ENCODE data around the gene ARF1.

Gene ARF1

DNA sequence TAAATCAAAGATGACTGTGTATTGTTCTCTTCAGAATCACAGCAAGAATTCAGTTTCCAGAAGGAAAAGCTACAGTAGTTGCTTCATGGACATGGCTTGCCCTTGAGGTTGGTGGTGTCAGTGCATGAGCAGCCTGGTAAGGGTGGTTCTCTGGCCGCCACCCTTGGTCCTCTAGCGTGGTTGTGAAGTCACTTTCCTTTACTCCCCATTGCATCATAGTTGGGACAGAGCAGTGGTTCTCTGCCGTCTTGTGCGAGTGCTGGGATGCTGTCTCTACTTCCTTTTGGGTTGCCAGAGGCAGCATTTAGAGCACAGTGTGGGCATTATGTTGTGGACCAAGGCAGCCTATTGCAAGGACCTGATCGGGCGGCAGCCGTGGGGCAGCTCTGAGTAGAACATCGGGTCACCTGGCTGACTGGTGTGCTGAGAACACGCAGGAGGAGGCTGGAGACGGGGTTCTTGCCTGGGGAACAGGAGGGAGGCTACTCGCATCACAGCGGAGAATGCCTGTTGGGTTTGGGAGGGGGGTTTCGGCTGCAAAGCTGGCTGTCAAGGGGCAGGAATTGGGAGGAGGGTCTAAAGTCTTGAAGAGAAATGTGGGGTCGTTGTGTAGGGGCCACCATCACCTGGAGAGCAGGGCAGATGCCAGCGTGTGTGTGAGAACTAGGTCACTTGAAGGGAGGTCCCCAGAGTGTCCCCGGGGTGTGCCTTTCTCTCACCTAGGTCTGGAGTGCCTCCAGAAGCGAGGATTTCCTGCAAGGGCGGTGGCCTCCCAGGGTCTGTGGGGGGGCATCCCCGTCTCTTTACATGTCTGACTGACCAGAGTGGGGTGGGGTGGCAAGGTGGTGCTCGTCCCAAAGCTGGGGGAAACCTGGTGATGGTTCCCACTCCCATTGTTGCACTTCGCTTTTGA lies 6.3 kb downstream of the ARF1 start:
- DNase-seq: peak; percentile 89

DNA sequence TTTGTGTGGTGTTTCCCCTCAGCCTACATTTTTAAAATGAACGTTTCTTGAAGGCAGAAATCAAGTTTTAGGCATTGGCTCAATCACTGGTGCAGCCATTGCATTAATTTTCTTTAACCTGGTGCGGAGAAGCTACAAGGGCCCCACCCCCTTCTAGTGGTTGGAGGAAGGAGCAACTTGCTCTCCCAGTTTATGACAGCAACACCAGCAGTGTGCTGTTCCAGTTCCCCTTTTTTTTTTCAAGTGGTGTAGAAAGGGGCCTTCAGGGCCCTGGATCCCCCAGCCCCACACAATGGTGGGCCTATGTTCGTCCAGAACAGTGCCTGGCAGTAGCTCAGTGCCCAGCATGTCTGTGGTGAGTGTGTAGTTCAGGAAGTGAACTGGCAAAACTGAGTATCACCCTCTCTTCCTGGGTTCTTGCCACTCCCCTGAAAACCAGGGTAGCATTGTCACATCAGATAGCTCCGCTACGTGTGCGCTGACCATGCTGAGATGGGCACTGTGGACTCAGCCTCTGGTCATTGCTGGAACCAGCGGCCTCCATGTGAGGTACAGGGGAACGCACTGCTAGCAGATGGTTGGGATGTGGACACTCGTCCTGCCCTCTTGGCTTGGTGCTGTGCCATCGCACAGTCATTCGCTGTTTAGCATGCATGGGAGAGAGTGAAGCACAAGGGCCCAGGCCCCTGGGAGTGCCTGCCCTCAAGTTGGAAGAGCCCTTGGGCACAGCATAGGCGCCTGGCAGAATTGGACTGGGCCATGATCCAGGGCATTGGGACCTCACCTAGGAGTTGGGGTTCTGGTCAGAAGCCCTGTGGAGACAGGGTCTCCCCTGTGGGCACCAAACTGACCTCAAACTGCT lies 7.2 kb downstream of the ARF1 start:
- DNase-seq: peak; percentile 61

DNA sequence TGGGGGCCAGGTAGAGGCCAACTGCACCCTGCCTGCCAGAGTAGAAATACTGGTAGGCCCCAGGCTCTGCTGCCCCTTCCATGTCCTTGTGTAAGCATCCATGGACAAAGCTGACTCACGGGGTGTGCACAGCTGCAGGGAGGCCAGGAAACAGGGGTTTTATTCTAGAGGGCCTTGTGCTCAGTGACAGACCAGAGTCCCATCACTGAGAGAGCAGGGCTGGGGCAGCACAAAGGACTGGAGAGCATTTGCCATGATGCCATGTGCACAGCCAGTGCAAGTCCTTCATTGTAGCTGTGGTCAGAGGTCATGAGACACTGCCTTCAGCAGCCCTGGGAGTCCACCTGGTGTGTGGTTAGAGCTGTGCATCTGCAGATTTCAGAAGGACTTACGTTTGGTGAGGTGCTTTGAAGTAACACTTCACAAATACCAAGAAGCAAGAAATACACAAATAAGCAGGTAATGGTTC lies 8.1 kb downstream of the ARF1 start:
- DNase-seq: no peak

DNA sequence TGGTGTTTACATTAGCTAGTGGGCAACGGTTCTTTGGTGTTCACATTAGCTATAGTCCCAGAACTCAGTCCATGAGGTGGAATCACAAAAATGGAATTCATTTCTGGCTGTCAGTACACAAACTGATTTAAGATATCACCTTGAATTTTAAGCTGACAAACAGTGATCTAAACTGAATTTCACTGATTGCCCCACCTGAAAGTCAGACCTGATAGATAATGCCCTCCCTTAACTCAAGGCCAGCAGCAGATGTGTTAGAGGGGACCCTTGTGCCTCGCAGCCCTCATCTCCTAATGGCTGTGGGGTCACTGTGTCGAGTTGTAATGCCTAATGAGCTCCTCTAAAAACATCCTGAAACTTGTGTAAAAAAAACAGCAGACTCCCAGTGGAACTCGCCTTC lies 8.6 kb downstream of the ARF1 start:
- no peak for DNase-seq

DNA sequence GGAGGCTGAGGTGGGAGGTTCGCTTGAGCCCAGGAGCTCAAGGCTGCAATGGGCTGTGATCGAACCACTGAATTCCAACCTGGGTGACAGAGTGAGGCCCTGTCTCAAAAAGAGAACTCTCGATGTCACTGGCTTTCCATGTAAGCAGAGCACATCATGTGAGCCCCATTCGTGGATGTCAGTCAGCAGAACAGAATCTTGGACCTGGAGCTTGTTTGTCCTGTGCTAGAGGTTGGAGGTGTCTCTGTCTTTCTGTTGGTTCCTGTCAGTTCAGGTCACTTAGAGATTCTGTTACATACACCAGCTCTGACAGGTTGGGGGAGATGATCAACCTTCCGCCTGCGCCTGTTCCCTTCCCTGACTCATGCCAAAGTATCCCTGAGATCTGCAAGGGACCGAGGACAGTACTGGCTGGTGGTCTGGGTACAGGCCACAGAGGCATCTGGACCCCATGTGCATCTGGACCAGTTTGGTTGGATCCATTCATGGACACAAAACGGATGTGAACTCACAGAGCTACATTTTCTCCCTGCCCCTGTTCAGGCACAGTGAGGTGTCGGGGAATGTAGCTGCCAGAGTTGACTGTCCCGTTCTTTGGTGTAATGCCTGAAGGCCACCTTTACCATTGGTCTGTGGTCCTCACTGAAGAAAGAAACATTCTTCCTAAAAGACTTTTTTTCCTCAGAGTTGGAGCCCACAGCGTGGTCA lies 10.0 kb downstream of the ARF1 start:
- DNase-seq: no peak

DNA sequence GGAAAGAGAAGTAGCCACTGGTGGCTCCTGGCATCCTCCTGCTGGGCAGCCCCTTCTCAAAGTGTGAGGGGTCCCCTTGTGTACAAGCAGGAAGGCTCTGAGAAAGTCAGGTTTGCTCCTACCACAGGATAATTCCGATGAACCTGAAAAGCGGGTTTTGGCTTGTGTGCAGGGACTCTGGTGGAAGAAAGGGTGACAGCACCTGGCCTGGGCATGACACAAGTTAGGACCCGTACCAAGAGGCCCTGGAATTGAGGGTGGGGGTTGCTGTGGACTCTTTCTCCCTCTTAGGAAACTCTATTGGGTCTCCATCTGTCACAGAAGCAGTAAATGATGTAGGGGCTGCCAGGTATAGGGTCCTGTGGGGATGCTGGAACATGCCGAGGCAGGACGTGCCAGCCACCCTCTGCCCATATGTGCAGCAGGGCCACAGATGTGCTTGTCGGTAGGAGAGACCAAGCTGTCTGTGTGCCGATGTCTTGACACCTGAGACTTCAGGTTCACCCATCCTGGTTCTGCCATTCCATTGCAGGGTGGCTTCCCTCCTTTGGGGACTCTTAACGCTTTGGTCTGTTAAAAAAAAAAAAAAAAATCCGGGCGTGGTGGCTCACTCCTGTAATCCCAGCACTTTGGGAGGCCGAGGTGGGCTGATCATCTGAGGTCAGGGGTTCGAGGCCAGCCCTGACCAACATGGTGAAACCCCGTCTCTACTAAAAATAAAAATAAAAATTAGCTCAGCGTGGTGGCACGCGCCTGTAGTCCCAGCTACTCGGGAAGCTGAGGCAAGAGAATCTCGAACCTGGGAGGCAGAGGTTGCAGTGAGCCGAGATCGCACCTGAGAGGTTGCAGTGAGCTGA lies 10.8 kb downstream of the ARF1 start:
- DNase-seq: no peak

DNA sequence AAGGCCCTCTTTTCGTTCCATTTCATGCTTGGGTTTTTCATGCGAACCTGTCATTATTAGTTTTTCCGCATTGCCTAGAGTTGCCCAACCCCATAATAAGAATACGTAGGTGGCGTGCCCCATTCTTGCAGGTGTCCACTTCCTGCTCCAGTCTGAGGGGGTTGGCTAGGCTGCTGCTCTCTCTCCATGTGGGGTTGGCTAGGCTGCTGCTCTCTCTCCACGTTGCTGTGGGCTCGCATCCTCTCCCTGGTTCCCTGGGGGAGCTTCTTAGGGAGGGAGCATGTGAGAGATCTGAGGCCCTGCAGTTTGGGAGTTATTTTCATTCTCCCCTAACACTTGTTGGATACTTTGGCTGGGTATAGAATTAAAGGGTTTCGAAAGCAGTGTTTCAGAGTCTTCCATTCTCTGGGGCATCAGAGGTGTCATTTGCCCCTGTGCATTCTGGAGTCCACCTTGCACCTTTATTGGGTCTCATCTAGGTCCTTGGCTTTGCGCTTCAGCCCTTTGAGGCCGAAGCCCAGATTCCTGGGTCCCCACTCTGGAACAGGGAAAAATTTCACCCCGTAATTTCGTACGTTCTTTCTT lies 12.0 kb downstream of the ARF1 start:
- no peak for DNase-seq

DNA sequence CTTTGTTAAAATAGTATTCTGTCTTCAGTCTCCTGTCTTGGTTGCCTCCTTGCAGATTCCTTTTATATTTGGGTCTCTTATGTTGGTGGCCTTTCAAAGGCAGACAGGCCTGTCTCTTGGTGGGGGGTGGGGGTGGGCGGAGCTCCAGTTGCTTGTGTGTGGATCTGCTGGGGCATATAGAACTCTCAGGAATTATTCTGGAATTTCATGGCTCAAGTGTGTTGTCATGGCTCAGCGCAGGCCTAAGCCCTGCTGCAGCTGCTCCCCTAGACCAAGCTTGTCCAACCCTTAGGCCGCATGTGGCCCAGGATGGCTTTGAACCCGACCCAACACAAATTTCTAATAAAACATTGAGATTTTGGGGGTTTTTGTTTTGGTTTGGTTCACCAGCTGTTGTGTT lies 12.7 kb downstream of the ARF1 start:
- no peak for DNase-seq

DNA sequence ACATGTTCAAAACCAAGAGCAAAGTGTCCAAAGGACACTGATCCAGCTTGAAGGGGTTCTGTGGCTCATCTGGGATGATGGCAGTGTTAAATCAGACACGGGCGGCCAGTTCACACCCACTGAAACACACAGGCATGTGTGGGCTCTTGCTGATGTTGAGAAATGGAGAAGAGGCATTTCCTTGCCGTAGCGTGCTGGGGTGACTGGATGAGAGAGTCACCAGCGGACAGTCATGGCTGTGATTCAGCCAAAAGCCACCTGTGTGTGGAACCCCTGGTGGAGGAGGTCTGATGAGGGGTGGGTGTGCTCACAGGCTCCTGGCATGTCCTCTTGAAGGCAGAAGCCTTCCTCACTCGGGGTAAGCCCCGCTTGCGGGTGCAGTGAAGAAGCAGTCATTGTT lies 13.4 kb downstream of the ARF1 start:
- peak; percentile 52 for DNase-seq

DNA sequence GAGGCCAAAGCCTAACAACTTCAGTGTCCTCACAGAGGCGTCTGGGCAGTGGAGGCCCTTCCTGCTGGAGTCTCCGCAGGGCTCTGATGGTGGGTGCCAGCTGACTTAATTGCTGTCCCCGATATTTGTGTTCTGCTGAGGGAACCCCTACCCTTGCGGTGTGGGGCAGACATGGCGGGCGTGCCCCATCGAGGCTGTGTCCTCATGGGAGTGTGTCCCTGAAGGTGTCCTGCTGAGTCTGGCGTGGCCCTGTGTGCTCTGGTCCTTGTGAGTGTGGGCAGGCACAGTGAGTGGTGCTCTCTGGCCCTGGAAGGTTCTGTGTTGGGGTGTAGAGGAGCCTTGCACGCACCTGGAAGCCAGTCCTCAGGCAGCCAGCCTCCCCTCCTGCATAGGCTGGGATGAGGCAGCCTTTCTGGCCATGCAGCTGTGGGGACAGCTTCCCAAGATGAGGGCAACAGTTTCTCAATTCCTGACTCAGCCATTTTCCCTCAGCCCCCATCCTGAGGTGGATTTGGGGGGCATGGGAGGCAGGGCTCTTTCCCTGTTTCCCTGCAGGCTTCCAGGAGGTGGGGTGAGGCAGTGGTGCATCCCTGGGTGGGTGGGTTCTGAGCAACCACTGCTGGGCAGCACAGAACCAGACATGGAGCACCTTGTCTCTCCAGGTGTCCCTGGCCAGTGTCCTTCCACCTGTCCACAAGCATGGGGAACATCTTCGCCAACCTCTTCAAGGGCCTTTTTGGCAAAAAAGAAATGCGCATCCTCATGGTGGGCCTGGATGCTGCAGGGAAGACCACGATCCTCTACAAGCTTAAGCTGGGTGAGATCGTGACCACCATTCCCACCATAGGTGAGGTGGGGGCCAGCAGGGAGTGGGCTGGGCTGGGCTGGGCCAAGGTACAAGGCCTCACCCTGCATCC lies 14.2 kb downstream of the ARF1 start:
- no peak for DNase-seq

DNA sequence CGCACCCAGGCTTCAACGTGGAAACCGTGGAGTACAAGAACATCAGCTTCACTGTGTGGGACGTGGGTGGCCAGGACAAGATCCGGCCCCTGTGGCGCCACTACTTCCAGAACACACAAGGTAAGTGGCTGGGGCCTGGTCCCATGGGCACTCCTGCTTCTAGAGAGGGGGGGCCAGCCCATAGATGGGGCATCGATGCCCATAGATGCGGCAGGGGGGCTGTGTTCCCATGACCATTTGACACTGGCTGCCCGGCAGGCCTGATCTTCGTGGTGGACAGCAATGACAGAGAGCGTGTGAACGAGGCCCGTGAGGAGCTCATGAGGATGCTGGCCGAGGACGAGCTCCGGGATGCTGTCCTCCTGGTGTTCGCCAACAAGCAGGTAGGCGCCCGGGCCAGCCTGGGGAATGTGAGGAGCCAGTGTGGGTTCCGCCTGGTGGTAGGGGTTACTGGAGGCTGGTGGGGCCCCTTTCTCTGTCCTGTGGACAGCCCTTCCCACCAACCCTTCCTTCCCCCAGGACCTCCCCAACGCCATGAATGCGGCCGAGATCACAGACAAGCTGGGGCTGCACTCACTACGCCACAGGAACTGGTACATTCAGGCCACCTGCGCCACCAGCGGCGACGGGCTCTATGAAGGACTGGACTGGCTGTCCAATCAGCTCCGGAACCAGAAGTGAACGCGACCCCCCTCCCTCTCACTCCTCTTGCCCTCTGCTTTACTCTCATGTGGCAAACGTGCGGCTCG lies 15.0 kb downstream of the ARF1 start:
- no peak for DNase-seq

DNA sequence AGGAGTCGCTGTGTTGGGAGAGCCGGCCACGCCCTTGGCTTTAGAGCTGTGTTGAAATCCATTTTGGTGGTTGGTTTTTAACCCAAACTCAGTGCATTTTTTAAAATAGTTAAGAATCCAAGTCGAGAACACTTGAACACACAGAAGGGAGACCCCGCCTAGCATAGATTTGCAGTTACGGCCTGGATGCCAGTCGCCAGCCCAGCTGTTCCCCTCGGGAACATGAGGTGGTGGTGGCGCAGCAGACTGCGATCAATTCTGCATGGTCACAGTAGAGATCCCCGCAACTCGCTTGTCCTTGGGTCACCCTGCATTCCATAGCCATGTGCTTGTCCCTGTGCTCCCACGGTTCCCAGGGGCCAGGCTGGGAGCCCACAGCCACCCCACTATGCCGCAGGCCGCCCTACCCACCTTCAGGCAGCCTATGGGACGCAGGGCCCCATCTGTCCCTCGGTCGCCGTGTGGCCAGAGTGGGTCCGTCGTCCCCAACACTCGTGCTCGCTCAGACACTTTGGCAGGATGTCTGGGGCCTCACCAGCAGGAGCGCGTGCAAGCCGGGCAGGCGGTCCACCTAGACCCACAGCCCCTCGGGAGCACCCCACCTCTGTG lies 15.9 kb downstream of the ARF1 start:
- DNase-seq: no peak

DNA sequence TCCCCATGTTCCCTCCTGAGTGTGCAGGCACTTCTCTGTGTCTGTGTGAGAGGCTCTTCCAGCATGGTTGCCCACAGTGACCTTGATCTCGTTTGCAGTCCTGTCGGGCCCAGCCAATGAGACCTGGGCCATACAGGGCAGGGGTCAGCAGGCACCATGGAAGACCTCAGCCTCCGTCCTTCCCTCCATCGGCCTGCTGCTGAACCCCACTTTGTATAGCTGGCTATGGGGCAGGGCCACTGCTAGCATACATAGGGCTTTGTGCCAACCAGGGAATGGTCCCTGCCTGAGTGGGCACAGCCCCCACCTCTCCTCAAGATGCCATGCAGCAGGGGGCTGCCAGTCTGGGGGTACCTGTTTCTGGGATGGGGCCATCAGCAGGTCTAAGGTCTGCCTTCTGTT lies 16.8 kb downstream of the ARF1 start:
- DNase-seq: no peak

DNA sequence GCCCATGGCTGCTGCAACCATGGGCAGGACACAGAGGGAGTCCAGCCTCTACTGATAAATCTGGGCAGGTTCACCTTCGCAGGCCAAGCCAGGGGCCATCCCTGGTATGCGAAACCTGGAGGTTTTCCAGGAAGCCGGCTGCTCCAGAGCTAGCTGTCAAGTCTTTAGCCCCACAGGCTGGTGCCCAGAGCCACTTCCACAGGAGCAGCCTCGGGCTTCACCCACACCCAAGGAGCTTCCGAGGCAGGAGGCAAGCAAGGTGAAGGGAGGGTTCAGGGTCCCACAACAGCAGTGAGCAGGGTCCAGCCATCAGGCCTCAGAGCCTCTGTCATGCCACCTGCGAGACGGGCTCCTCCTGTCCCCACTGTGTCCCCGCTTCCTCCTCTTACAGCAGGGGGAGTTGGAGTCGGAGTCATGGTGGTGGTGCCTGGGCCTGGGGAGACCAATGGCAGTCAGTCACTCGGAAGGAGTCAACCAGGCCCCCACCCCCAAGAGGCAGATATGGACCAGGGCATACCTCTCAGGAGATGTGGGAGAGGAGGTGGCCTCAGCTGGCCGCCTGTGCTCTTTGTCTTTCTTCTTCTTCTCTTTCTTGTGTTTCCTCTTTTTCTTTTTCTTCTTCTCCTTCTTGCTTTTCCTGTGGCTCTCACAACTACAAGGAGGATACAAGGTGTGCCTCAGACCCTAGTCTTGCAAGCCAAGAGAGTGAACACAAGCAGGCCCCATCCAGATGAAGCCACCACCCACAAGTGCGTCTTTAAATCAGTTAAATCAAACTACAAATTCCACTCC lies 18.5 kb downstream of the ARF1 start:
- no peak for DNase-seq

DNA sequence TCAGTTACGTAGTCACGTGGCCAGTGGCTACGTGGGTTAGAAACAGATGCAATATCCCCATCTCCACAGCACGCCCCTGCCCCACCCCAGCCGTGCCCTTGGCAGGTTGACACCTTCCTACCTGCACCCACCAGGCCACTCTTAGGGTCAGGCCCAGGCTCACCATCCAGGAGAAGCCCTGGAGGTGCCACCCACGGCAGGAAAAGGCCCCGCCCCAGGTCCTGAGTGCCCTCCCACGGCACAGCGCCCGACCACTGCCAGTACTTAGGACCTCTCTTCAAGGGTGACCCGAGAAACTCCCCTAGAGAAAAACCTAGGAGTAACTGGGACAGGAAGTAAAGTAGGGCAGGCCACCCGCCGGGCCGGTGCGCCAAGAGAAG lies 19.1 kb downstream of the ARF1 start:
- no peak for DNase-seq

DNA sequence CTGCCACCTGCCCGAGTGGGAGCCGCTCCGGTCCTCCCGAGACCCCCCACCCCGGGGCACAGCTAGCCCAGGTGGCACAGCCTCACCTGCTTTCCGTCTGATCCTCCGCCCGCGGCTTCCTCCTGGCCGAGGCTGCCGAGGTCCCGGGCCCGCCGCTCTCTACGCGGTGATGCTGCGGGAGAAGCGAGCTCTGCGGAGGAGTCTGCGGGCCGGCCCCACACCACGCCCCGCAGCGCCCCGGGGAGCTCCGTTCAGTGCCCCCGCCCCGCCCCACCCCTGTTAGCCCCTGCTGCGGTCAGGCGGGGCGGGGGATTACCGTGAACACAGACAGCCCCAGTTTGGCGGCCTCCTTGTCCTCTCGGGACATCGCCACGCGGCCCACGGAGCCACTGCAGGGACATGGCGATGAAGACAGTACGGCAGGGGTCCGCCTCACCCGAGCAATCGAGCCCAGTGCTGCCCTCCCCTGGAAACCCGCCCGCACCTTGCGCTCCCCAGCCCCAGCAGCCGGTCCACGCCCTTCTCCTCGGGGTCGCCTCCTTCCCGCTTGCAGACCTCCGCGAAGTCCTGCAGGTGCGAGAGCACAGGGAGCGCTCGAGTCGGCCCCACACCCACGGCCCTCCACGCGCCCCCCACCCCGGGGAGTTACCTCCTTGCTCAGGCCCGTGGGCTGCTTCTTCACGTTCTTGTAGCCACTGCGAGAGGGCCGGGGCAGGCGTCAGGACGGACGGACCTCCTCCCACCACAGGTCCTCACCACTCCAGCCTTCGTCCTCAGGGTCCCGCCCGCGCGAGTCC lies 19.7 kb downstream of the ARF1 start:
- peak; percentile 43 for DNase-seq

DNA sequence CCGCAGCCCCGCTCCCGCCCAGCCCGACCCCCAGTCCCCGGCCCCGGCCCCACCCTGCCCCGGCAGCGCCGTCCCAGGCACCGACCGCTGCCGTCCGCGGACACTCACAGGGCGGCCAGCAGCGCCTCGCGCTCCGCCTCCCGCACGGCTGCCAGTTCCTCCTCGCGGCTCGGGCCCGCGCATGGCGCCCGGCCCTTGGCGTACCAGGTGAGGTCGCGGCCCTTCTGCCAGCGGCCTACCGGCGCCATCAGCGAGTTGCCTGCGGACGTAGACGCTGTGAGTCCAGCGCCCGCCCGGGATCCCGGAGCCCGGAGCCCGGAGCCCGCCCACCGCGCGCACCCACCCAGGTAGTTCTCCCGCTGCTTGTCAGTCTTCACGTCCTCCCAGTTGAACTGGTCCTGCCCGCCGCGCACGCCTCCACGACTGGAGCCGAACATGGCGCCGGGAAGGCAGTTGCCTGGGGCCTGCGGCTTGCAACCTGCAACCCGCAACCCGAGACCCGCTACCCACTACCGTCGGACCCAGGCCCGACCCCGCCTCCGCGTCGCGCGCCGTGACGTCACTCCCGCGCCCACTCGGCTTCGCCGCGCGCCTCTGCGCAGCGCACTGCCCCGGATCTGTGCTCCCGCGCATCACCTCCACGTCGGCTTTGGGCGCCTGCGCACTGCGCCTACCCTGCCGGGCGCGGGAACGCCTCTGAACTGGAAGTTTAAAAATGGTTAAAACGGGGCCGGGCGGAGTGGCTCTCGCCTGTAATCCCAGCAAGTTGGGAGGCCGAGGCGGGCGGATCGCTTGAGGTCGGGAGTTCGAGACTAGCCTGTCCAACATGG lies 20.5 kb downstream of the ARF1 start, which contains the start of gene C1orf35:
Gene C1orf35 (minus strand): TSS at position 535 of the 830 bp plus-strand sequence. CDS start 98 bp downstream, at position 437.
- peak; percentile 95 for DNase-seq
